NT2/D1 (cell line): ENCODE measurements around the gene PLD5.
"Not testable (repeated sequence)": the region's sequence is repeated elsewhere in the genome, so short reads cannot be mapped to it uniquely, and the experiment has no call there.

Experiments
- SUZ12 ChIP-seq: IDR thresholded peaks from 2 replicates; pipeline ENCODE4 v1.6.1; 2011; ENCODE audit not compliant: insufficient read length, insufficient read depth; ENCODE audit errors: extremely low read depth
- YY1 ChIP-seq: IDR thresholded peaks from 2 replicates; pipeline ENCODE4 v1.6.1; 2011; ENCODE audit not compliant: insufficient read length, insufficient read depth
- ZNF274 ChIP-seq: IDR thresholded peaks from 2 replicates; pipeline ENCODE4 v1.6.1; 2011; ENCODE audit warnings: mild to moderate bottlenecking, low read depth, low read length

- TF ChIP-seq ZNF274, YY1, SUZ12: not testable (repeated sequence)
These were observed 64.8 kb downstream of the PLD5 start for GRCh38 chr1:242459740-242460139.
